HG03432 (cell line): ENCODE measurements around the gene PTGFRN.

ENCODE experiments used
- ATAC-seq: cut with Tn5 transposase; IDR thresholded peaks from one replicate; pipeline ENCODE4 v1.9.1; 2021; ENCODE audit warnings: mild to moderate bottlenecking, moderate library complexity; ENCODE audit not compliant: unreplicated experiment

PTGFRN gene

GRCh38 chr1:116887212-116887611 lies 22.5 kb upstream of the PTGFRN start:
- ATAC-seq = no peak

DNA sequence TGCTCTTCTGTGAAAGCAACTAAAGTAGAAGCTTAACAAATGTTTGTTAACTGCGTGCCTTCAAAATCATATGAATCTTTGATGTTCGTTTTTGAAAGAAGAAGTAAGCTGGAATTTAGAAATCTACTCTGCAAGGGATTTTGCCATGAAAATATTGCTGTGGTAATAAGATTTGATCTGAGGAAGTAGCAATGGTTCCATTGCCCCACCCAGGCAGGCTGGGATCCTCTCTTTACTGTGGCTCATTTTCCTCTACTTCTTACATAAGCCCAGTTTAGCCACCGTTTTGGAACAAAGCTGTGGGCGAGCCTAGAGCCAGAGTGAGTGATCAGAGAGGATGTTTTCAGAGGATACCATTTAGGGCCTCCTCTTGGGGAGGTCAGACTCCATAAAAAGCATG lies 20.3 kb upstream of the PTGFRN start:
- ATAC-seq = no peak

GRCh38 chr1:116891396-116892079 lies 18.2 kb upstream of the PTGFRN start:
- no peak for ATAC-seq

DNA sequence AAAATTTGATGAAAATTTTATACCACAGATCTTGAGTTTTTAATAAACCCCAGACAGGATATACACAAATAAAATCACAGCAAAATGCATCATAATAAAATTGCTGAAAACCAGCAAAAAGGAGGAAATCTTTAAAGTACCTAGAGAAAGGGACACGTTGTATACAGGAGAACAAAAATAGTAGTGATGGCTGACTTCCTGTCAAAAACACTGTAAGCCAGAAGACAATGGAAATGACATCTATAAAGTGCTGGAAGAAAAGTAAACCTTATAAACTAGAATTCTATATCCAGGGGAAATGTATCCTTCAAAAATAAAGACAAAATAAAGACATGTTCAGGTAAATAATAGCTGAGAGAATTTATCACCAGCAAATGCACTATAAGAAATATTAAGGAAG lies 14.6 kb upstream of the PTGFRN start:
- no peak for ATAC-seq

- no peak for ATAC-seq
Observed at GRCh38 chr1:116899529-116899928, 10.2 kb upstream of the PTGFRN start.

- ATAC-seq = no peak
Observed at GRCh38 chr1:116900471-116901365, 9.0 kb upstream of the PTGFRN start.

DNA sequence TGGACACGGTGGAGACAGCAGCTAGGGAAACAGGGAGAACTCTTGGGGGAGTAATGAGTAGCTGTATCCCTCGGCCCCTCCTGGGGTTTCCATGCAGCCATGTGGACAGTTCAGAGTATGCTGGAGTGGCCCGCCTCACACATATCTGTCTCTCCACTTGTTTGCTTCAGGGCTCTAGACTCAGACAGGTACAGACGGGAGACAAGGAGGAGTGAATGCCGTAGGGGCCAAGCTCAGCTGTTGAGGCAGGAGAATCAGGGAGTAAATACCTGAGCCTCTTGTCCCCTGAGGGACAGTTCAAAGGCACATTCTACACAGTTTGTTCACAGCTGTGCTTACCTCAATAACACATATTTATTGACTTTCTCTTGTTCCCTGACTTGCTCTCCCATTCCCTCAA lies 7.7 kb upstream of the PTGFRN start:
- ATAC-seq = no peak

- ATAC-seq = no peak
Observed at GRCh38 chr1:116902723-116903383, 6.9 kb upstream of the PTGFRN start.

DNA sequence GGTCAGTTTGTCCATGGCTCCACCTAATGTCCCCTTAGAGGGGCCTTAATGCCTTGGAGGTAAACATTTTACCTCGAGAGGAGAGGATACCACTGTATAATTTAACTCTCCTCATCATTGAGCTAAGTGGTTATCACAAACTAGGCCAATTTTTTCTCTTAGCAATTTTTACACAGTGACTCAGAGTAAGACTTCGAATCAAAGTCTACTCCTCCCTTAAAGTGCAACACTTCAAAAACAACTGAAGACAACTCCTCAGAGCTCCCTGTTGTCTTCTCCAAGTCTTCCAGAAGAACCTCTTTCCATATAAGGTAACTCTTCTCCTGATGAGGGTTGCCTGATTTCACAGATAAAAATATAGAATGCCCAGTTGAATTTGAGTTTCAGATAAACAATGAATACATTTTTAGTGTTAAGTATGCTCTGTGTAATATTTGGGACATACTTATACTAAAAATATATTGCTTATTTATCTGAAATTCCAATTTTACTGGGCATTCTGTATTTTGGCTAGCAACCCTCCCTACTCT lies 4.9 kb upstream of the PTGFRN start:
- no peak for ATAC-seq

GRCh38 chr1:116906812-116907211 lies 2.9 kb upstream of the PTGFRN start:
- no peak for ATAC-seq

GRCh38 chr1:116907351-116907750 lies 2.4 kb upstream of the PTGFRN start:
- ATAC-seq = no peak

DNA sequence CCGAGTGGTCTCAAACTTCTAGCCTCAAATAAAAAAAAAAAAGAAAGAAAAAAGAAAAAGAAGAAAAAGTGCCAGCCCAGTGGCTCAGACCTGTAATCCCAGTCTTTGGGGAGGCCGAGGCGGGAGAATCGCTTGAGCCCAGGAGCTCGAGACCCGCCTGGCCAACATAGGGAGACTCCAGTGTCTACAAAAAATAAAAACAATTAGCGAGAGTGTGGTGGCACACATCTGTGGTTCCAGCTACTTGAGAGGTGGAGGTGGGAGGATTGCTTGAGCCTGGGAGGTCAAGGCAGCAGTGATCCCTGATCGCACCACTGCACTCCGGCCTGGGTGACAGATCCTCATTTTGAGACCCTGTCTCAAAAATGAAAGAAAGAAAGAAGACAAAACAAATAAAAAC lies 1.4 kb upstream of the PTGFRN start:
- ATAC-seq = no peak

DNA sequence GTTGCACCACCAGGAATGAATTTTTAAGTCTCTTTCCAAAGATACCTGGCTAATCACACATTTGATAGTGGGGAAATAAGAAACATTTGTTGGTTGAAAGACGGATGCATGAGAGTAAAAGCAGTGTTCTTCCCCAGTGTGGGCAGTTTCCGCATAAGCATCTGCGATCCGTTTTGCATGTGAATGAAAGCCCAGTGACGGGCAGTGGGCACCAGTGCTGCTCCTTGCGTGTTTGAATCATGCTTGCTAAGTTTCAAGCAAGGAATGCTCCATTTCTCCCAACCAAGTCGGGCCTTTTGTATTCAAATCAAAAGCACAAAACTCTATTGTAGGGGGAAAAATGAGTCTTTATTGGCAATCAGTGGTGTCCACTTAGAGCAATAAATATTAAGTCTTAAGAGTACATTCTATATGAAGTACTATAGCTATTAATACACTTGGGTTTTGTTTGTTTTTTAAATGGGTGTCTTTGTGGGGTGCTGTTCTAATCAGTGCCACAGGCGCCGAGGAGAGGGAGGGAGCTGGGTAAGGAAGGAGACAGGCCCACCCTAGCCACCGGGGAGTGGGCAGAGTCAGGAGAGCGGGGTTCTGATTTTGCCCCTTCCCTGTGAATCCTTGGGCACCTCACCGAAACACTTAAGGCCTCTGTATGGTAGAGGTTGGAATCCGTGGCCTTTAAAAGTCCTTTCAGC lies 750 bp upstream of the PTGFRN start:
- ATAC-seq = no peak

GRCh38 chr1:116910379-116911187 lies 867 bp downstream of the PTGFRN start:
- no peak for ATAC-seq

DNA sequence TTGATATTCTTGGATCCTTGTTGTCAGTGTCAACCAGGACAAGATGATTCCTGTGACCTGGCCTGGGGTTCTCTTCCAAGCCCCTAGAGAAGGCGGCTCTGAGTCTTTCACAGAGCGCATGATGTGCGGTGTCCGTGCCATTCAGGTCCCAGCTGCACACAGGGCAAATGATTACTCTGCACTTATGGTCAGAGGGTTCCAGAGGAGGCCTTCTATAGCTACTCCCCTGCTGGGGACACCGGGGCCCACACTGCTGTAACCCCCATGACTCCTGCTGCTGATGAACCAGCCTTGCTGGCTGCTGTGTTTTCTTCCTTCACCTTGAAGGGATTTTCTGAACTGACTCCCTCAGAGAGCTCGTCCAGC lies 1.5 kb downstream of the PTGFRN start:
- no peak for ATAC-seq

- ATAC-seq = no peak
Observed at GRCh38 chr1:116911779-116912469, 2.2 kb downstream of the PTGFRN start.

DNA sequence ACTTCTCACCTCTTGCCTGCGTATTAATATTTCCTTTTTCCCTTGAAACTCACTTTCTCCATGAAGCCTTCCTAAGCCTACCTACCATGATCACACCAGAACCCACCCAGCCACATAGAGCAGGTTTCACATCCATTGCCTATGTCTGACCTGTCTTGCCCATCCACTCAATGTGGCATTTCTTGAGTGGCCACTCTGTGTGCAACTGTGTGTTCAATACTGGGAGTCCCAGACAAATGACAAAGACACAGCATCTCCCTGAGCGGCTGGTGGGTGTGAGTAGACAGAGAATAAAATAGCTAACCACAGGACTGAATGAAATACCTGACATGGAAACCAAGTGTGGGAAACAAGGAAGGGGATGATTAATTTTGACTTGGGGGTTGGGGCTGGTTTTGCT lies 3.1 kb downstream of the PTGFRN start:
- ATAC-seq = no peak

DNA sequence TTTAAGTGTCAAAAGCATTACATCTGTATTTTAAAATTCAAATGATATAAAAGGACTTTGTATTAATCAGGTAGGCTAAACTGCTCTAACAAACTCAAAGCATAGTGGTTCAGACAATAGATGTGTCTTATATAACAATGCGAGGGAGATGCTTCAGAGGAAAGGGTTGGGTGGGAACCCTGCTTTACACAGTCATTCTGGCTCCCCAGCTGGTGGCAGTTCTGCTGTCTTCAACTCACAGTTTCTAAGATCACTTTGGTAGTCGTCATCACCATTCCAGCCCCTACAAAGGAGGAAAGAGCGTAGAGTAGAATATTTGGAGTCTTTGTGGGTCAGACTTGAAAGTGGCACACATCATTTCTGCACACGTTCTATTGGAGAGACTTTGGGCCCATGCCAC lies 4.2 kb downstream of the PTGFRN start:
- ATAC-seq = no peak

DNA sequence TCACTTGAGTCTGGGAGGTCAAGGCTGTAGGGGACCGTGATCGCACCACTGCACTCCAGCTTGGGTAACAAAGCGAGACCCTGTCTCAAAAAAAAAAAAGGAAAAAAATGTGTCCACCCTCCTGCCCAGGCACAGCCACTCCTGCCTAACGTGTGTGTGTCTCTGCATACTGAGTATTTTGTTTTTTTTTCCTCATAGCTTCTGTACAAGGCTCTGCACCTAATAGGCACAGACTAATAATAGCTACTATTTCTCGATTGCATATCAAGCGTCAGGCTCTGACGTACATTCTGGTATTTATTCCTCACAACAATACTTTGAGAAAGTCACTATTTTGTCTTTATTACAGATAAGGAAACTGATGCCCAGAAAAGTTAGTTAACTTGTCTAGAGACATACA lies 5.0 kb downstream of the PTGFRN start:
- no peak for ATAC-seq
